ENCODE measurements around the gene GDPGP1.
A peak's percentile ranks its signal among the peaks of the same experiment; 100 is the strongest.

The GDPGP1 gene

DNA sequence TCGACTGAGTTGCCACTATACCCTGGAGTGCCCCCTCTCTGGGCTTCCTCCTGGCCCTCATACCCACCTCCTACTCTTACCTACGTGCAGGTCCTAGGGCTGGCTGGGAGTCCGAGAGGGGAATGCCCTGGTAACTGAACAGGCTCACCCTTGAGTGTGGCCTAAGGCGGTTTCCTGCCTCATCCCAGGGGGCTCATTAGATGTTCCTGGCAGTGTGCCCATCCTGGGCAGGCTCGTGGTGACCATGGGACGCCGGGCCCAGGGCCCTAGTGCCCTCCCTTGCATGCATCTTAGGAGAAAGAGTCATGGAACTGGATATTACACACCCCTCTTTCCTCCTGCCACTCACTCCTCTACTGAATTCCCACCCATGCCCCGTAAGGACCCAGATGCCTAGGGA is 30.1 kb upstream of the GDPGP1 start:
- DNase-seq (ENCODE audit: low read depth), result no peak

DNA sequence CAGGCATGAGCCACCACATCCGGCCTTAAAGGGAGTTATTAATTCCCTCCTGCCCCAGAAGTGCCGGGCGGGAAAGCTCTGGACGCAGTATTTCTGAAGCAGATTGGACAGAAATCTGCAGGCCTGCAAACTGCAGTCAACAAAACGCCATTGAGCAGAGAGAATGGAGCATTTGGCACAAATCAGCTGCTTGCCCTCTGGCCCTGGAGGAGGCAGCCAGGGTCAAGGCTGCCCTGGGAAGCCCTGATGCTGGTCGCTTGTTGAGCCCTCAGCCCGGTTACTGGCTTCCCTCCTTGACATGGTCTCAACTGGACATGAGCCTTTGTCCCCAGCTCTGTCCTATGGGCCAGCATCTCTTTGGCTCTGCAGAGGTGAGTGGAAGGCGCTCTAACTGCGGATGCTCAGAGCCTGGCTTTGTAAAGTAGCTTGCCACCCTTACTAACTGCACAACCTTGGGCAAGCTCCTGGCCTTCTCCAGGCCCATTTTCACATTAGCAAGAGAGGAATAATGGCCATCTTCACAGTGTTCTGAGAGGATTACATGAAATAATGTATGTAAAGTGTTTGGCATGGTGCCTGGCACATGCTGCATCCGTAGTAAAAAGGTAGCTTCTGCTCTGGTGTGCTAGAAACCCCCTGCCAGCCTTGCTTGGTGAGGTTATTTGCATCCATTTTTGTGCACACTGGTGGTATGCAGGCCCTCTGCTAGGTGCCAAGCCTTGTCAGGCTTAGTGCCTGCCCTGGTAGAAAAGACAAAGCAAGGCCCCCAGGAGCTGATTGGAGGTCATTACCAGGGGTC is 28.8 kb upstream of the GDPGP1 start:
- no peak for DNase-seq (ENCODE audit: low read depth)

DNA sequence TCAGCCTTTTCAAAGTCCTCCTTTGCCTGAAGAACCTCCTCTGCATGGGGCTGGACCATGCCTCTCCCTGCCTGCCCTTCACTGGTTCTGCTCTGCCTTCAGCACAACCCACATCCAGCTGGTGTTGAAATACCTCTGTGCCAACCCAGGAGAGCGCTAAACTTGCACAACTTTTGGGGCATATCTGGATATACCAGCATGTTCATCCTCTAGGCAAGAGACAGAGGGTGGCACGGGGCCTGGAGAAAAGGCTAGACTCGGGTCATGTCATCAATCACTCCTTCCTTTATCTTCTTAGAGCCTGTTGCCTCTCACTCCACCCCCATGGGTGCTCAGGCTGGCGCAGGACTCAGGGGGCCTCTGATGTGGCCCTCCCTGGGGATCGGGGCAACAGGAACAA is 28.1 kb upstream of the GDPGP1 start:
- no peak for DNase-seq (ENCODE audit: low read depth)

DNA sequence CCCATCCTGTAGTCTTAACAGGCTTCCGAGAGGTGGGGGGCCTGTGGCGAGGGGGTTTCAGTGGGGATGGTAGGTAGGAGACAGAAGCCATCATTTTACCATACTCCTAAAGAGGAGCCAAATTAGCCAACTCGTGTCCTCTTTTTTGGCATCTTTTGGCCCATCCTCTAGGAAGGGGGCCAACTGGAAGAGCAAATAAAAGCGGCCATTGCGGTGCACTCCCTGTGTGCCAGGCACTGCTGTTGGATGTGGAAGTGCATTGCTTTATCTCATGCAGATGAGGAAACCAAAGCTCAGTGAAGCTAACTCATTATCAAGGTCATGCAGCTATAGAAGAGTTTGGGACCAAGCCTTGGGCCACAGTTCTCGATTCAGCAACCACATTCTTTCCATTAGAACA is 26.8 kb upstream of the GDPGP1 start:
- no peak for DNase-seq (ENCODE audit: low read depth)

DNA sequence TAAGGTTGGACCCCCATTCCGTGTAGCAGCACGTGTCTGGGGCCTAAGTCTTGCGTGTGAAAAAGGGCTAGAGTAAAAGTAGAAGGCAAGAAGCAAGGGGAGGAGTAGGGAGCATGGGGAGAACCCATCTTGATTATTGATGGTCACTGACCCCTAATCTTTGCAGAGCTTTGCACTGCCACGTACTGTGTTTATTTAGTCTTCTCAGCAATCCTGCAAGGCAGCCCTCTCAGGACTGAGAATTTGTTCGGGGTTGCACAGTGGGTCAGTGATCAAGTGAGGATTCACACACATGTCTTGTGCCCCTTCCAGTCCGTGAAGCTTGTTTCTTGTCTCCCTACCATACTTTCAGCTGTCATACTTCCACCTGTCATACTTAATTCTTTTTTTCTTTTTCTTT is 25.7 kb upstream of the GDPGP1 start:
- DNase-seq (ENCODE audit: low read depth), result no peak

DNA sequence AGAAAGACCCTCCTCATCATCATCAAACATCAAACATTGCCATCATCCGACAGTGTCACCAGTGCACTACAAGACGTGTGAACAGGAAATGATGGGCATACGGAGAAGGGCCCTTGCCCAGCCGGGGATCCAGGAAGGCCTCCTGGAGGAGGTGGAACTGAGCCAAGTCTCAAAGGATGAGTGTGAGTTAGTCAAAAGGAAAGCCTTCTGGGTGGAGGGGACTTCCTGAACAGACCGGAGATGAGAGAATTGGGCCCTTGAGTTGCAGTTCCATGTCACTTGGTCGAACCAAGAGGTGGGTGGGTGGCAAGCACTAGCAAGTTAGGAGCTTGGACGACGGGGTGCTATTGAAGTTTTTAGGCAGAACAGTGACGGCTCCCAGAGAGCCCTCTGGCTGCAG is 24.4 kb upstream of the GDPGP1 start:
- DNase-seq (ENCODE audit: low read depth), result peak; percentile 14

DNA sequence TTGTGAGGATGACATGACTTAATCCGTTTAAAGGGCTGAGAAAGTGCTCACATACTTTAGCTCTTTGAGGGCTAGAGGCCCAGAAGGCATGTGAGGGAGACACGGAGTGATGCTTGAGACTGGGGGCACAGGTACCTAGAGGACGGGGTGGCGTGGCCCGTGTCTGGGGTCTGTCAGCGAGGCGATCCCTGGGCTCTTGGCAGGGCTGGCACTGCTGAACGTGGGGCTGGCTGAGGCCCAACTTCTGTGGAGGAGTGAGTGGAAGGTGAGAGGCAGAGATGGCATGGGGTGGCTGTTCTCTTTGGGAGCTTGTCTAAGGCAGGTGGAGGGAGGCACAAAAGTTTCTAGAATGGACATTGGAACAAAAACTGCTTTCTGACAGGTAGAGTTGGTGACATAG is 23.4 kb upstream of the GDPGP1 start:
- DNase-seq (ENCODE audit: low read depth), result no peak

DNA sequence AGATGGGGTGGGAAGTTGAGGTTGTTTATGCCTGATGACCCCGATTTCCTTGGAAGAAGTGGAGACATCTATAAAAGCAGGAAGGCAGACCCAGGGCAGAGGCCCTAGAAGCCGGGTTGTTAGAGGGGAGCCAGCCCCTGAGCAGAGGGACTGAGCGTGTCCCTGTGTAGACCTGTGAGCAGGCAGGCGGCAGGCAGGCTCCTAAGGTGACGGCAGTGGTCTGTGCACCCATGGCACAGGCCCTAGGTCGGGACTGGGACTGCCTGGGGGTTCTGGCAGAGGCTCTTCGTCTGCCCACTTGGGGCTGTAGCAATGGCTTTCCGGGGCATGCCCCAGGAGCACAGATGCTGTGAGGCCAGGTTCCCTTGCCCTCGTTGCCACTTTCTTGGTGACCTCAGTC is 23.0 kb upstream of the GDPGP1 start:
- DNase-seq (ENCODE audit: low read depth), result no peak

DNA sequence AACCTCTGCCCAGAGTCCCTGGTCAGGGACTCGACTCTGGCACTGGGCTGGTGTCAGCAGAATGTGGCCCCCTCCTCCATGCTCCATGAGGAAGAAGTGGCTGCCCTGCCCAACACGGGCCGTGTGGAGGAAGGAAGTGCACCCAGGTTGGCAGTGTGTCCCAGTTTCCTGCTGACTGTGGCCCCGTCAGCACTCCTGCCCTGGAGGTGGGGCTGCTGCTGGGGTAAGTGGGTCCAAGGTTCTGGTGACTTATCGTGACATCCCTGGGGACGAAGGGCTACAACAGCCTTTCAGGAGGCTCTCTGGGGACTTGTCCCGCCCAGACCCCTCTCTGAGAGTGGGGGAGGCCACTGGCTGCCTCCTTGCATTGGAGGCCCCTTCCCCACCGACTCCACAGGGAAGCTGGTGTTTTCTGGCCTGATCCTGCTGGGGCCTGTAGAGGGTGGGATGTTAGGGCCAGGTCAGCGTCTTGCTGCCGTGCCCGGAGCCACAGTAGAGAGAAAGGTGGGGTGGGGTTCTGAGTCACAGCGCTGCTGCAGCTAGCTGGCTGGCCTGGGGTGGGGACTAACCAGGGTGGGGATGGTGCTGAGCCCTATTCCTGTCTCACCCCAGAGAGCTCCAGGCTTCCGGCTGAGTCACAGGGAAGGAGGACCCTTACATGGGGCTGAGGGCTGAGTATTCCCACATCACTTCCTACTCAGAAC is 22.4 kb upstream of the GDPGP1 start:
- peak; percentile 49 for DNase-seq (ENCODE audit: low read depth)

DNA sequence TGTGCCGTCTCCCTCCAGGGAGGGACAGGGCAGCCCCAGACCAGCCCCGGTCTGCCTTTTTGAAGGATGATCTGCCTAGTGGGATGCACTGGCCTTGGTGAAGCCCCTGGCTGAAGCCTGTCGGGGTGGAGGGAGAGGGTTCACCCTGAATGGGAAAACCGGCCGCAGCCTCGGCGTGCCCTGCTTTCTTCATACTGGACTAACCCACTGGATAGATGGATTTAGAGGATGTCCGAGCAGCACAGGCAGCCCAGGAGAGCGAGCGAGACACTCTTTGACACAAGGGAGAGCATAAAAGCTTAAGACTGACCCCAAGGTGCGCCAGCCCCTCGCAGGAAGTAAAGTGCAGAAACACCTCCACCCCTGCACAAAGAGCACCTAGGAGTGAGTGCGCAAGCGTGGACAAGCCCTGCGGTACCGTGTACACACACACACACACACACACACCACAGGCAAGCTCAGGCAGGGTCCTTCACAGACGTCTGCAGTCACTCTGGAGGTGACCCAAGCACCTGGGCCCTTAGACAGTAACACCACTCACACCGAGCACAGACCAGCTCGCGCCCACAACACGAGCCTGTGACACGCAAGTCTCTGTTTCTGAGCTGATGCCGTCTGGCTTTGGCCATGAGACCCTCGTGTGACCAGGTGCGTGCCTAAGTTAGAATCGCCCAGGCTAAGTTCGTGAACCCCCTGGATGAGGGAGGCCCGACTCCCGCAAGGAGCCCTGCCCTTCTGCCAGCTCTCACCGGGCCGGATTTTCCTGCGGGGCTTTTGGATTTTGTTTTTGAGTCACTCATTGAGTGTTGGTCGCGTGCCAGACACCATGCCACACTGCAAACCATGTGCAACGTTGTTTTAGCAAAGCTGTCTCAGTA is 21.5 kb upstream of the GDPGP1 start:
- no peak for DNase-seq (ENCODE audit: low read depth)

DNA sequence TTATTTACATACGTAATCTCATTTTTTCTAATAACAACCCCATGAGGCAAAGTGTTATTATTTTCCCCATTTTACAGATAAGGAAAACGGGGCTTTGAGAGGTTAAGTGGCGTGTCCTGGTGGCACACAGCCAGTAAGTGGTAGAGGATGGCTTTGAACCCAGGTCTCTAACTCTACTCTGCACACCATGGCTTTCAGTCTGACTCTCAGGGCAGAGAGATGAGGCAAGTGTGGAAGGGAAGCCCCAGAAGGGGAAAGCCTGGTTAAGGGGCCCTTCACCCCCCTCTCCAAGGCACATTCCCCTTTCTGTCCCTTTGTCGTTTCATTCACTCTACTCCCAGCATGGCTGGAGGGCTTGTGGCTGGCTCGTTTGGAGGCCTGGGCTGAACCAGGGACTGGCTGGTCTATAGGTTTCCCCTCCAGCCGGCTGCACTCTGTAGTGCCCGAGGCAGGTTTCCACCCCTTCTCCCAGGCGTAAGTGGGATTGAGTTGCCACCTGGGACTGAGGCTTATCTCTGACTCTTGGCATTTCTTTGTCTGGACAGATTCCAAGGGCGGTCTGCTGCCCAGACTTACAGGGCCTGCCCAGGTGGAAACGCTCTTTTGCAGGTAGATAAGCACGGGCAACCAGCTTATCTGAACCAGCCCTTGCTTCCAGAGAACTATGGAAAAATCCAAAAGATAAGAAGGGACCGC is 20.7 kb upstream of the GDPGP1 start:
- DNase-seq (ENCODE audit: low read depth), result no peak

DNA sequence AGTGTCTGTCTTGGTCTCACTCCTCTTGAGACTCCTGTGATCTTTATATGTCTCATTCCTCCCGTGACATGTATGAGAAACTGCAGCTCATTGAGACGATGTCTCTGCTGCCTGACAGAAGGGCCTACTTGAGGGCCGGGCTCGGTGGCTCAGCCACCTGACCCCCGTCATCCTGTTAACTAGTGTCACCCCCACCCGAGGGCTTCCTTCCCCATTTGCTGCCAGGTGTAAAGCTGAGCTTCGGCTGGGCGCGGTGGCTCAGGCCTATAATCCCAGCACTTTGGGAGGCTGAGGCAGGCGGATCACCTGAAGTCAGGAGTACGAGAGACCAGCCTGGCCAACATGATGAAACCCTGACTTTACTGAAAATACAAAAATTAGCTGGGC is 20.2 kb upstream of the GDPGP1 start:
- no peak for DNase-seq (ENCODE audit: low read depth)

DNA sequence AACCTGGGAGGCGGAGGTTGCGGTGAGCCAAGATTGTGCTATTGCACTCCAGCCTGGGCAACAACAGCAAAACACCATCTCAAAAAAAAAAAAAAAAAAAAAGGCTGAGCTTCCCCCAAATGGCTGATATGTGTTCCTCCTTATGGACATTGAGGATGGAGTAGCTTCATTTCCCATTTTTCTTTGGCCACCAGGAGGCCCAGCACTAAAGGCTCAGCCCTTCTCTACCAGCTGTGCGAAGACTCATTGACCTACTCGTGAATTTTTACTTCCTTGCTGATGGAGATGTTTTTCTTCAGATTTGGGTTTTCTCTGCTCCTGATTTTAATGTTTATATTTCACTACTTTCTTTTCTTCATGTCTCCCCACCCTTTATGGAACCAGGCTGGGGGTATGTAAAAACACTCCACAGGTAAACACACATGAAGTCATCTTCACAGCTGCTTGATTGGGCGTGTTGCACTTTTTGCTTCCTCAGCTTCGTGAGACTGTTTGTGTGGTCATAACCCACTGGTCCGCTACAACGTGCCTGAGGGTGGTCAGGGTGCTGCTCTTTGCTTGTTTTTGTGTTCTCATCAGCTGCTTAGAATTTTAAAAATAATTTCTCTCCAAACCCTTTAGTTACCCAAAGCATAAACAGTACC is 19.3 kb upstream of the GDPGP1 start:
- DNase-seq (ENCODE audit: low read depth), result peak; percentile 22

DNA sequence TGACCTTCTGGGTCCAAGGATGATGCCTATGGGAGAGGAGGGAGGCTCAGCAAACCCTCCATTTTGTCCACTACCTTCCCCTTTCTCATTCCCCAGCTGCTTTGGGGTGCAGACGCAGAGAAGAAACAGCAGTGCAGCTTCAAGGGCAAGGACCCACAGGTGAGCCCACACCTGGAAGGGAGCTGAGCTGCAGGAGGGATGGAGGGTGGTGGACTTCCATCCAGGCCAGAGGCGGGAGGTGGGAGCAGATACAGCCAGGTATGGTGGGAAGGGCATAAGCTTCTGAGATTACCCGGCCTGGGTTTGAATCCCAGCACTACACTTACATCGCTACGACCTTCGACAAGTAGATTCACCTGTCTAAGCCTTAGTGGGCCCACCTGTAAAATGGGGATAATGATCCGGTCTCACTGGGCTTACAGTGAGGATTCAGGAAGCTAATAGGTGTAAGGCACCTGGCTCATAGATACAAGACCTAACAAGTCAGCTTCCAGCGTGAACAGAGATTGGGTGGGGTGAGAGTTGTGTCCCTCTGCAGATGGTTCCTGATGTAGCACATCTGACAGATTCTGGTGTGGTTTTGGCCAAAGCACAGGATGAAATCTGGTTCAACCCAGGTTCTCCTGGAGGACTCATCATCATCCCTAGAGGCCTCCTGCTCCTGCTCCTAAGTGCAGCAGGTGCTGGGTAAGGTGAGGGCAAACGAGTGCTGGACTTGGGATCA is 16.2 kb upstream of the GDPGP1 start:
- DNase-seq (ENCODE audit: low read depth), result no peak

DNA sequence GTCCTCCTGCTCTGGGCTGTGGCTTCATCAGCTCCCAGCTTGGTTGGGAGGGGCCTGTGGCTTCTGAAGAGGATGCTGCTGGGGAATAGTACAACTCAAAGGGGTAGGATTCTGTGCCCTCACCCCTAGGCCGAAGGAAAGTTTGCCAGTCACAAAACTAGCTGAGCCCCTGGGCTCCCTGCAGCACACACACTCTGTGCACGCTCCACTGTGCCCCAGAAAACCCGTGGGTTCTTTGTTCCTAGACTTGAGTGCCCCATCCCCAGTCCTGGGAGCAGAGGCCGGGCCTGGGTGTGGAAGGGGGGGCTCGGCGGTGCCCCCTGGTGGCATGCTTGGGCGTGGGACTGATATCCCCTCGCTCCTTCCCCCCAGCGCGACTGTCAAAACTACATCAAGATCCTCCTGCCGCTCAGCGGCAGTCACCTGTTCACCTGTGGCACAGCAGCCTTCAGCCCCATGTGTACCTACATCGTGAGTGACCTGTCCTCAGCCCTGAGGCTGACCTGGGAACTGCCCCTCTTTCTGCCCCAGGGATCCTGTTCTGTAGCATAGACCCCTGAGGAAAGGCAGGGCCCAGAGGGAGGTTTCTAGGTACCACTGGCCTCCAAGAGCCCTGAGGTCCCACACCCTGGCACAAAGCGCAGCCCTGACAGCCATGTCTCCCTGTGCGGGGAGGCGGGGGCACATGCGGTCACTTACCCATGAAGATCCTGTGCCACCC is 14.4 kb upstream of the GDPGP1 start:
- peak; percentile 41 for DNase-seq (ENCODE audit: low read depth)

DNA sequence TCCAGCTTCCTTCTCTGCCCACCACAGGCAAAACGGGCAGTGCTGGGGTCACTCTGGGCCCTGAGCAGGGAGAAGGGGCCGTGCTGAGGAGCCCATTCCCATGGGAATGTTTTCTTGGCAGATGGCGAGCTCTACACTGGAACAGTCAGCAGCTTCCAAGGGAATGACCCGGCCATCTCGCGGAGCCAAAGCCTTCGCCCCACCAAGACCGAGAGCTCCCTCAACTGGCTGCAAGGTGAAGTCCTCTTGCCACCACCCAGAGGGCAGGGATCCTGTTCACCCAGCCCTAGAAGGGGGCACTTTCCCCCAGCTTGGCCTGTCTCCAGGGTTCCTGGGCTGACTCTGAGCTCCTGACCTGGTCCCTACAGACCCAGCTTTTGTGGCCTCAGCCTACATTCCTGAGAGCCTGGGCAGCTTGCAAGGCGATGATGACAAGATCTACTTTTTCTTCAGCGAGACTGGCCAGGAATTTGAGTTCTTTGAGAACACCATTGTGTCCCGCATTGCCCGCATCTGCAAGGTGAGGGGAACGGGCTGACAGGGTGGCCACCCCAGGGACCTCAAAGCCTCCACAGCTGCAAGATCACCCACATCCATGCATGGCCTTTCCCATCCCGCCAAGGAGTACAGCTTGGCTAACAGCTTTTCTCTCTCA is 12.6 kb upstream of the GDPGP1 start:
- peak; percentile 85 for DNase-seq (ENCODE audit: low read depth)

DNA sequence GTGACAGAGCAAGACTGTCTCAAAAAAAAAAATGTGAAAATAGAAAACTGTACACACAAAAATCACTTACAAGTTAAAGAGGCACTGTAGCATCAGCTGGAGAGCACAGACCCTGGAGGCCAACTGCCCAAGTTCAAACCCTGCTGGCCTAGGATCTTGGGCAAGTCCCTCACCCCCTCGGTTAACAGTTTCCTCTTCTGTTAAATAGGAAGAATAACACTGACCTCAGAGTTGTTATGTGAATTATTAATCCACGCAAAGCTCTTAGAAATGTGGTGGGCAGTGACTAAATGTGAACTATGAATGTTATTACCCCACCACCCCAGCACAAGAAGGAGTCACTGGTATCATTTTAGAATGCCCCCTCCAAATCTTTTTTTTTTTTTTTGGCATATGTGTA is 11.5 kb upstream of the GDPGP1 start:
- DNase-seq (ENCODE audit: low read depth), result no peak

DNA sequence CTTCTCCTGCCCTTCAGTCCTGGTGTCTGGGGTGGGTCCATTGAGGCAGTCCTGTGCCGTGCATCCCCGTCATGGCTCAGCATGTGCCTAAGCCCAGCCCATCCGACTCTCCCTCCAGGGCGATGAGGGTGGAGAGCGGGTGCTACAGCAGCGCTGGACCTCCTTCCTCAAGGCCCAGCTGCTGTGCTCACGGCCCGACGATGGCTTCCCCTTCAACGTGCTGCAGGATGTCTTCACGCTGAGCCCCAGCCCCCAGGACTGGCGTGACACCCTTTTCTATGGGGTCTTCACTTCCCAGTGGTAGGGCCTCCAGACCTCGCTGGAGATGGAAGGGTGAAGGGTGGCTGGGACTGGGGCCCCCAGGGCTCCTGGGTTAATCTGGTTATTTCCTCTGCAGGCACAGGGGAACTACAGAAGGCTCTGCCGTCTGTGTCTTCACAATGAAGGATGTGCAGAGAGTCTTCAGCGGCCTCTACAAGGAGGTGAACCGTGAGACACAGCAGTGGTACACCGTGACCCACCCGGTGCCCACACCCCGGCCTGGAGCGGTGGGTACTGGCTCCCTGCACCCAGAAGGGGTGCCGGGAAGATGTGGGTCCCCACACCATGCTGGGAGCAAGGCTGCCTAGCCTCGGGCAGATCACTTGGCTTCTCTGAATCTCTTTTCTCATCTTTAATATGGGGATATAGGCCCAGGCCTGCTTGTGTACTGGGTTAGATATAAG is 10.4 kb upstream of the GDPGP1 start:
- no peak for DNase-seq (ENCODE audit: low read depth)

DNA sequence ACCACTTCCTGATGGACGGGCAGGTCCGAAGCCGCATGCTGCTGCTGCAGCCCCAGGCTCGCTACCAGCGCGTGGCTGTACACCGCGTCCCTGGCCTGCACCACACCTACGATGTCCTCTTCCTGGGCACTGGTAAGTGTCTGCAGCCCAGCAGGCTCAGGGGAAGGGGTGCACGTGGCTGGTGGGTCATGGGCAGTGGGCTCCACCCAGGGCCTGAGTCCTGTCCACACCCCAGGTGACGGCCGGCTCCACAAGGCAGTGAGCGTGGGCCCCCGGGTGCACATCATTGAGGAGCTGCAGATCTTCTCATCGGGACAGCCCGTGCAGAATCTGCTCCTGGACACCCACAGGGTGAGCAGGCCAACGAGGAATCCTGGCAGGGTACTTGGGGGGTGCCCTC is 9.0 kb upstream of the GDPGP1 start:
- no peak for DNase-seq (ENCODE audit: low read depth)

Data from EH (cell line).